Upper lobe of left lung (tissue), 6 donors: ENCODE data around the gene ATXN2L. TPM values are rescaled to one million over a fixed set of nuclear protein-coding genes. Genes with fewer than 3 reads are reported as not detected.

Source experiments
- ATAC-seq, 2 donors: fragments of 200-7000 bp; cut with Tn5 transposase; one replicate each; pipeline ENCODE4 v1.9.1; 2022; ENCODE audit warnings: mild to moderate bottlenecking in 2 of 2, moderate library complexity in 2 of 2; ENCODE audit not compliant: low FRiP score in 2 of 2
- DNase-seq, 2 donors: peaks; one replicate each; pipeline ENCODE4 v3.0.0-alpha.2; 2019 to 2020
- H3K27ac ChIP-seq, 4 donors: fragments of 200-600 bp; sonication (generic); one replicate each; pipeline ENCODE4 v1.5.1; 2016 to 2019
- H3K27me3 ChIP-seq, 4 donors: fragments of 200-600 bp; sonication (generic); one replicate each; pipeline ENCODE4 v1.5.1; 2017 to 2019
- H3K36me3 ChIP-seq, 4 donors: fragments of 200-600 bp; sonication (generic); one replicate each; pipeline ENCODE4 v1.5.1; 2016 to 2019
- H3K4me1 ChIP-seq, 4 donors: fragments of 200-600 bp; sonication (generic); one replicate each; pipeline ENCODE4 v1.5.1; 2018 to 2019
- H3K4me3 ChIP-seq, 4 donors: fragments of 200-600 bp; sonication (generic); one replicate each; pipeline ENCODE4 v1.5.1; 2017 to 2019; ENCODE audit warnings: mild to moderate bottlenecking in 2 of 4, moderate library complexity in 1 of 4
- H3K9me3 ChIP-seq, 4 donors: fragments of 200-600 bp; sonication (generic); one replicate each; pipeline ENCODE4 v1.5.1; 2018 to 2019
- EP300 ChIP-seq, 4 donors: sonication (generic); formaldehyde crosslinking; IDR thresholded peaks; one replicate each; pipeline ENCODE4 v1.5.1; 2017; ENCODE audit warnings: antibody characterized with exemption in 4 of 4, control low read depth in 2 of 4
- POLR2A ChIP-seq, 4 donors: fragments of 450-650 bp; IDR thresholded peaks; one replicate each; pipeline ENCODE4 v1.5.1; 2016 to 2017; ENCODE audit warnings: antibody characterized with exemption in 4 of 4, mild to moderate bottlenecking in 2 of 4
- POLR2AphosphoS5 ChIP-seq, 2 donors: sonication (generic); formaldehyde crosslinking; IDR thresholded peaks; one replicate each; pipeline ENCODE4 v1.5.1; 2017; ENCODE audit warnings: antibody characterized with exemption in 2 of 2
- WGBS, 2 donors: methylation state at CpG; one replicate each; pipeline ENCODE4 v1.1.5; 2017 to 2018; 5-methylcytosine and 5-hydroxymethylcytosine counted together
- small RNA-seq, 4 donors: library from RNA; depleted of rRNA; stranded (forward); fragments of <200 nt; gene quantifications; one replicate each; pipeline ENCODE3, GENCODE V24; 2016
- total RNA-seq, 6 donors: library from RNA; depleted of rRNA in 4 of 6; stranded (reverse); fragments of >200 nt in 4 of 6; gene quantifications; one replicate each; pipeline versions ENCODE4 v1.1.0 to v1.2.1, GENCODE V29; 2016 to 2021
- TF ChIP-seq, protein P1 (sequence below), 6 experiments: fragments of 450-650 bp in 4 of 6; fragments of 200-600 bp in 2 of 6; sonication (generic) in 2 of 6; IDR thresholded peaks; one replicate each; pipeline ENCODE4 v1.5.1; 2016 to 2019; ENCODE audit warnings: antibody characterized with exemption in 6 of 6
- donor health status: DM: no; HTN: no; CAD: no; lungs with moderate emphysema.
- donor health status: DM: no; HTN: yes; CAD: no; lungs with severe emphysema.

Gene ATXN2L
- total RNA-seq, 6 donors from 2014 or later = 90.9 to 291 (median 128) TPM

DNA sequence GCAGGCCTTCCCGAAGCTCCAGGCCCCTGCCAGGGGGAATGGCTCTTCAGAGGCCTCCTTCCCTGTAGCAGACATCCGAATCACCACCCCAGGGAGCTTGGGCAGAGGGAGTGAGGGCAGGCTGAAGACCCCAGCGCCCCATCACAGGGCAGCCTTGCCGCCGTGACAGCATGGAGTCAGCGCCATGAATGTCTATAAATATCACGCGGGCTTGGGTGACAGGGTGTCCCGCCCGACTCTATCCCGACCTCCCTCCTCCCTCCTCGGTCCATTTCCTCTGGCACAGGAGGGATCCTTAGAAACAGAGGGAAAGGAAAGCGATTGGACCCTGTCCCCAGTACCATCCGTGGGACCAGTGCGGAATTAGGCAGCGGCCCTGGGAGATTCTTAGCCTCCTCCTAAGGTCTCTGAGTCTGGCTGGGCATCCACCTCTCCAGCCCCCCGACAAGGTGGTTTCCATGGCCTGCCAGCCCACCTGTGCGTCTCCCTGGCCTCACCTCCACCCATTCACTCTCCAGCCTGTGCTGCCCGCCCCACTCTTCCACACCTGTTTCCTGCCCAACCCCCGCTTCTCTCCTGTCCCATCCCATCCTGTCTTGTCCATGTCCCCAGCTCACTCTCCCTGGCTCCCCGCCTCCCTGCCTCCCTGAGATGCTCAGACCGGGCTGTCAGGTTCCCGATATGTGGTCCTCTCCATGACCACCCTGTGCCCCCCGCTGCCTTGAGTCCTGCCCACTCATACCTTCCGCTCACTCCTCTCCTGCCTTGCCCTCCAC lies 60.6 kb downstream of the ATXN2L start:
- peaks cover 0 to 16% (median 3%) of the 10 kb centered on the region in 4 donors for H3K27me3 ChIP-seq
- H3K27ac ChIP-seq = no peak overlapping the region
- no peak for DNase-seq
- no peak overlapping the region for H3K4me3 ChIP-seq
- TF ChIP-seq EP300 (IDR thresholded peaks at IDR 0.05) (no peak), POLR2AphosphoS5 (IDR thresholded peaks at IDR 0.05) (no peak), POLR2A (IDR thresholded peaks at IDR 0.05) (no peak)
- TF ChIP-seq, protein P1, sequence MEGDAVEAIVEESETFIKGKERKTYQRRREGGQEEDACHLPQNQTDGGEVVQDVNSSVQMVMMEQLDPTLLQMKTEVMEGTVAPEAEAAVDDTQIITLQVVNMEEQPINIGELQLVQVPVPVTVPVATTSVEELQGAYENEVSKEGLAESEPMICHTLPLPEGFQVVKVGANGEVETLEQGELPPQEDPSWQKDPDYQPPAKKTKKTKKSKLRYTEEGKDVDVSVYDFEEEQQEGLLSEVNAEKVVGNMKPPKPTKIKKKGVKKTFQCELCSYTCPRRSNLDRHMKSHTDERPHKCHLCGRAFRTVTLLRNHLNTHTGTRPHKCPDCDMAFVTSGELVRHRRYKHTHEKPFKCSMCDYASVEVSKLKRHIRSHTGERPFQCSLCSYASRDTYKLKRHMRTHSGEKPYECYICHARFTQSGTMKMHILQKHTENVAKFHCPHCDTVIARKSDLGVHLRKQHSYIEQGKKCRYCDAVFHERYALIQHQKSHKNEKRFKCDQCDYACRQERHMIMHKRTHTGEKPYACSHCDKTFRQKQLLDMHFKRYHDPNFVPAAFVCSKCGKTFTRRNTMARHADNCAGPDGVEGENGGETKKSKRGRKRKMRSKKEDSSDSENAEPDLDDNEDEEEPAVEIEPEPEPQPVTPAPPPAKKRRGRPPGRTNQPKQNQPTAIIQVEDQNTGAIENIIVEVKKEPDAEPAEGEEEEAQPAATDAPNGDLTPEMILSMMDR (IDR thresholded peaks at IDR 0.05) = no peak
- peaks cover 11 to 18% (median 15%) of the 10 kb centered on the region in 4 donors for H3K4me1 ChIP-seq
- H3K9me3 ChIP-seq = no peaks in the 10 kb centered on the region
- no peaks in the 10 kb centered on the region for H3K36me3 ChIP-seq
- ATAC-seq = no peak
- 62 to 83% methylated on average over 11 to 24 of the region's 25 CpGs for WGBS, 2 donors

DNA sequence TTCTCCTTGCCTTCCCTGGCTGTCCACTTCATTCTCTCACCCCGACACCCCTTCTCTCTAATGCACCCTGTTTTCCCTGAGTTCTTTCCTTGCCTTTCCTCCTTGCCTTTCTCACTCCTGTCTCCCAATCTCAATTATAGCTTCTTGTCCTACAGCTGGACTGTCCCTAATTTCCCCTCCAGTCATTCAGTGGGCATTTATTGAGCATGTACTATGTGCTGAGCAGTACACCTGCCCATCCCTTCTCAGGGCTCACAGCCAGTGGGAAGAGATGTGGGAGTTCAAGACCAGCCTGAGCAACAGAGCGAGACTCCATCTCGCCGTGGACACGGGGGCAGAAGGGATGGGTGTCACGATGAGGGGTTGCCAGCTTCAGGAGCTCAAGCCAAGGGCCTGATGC lies 61.2 kb downstream of the ATXN2L start:
- Histone ChIP-seq H3K4me1 (peaks cover 10 to 16% (median 13%) of the 10 kb centered on the region in 4 donors), H3K36me3 (no peaks in the 10 kb centered on the region), H3K4me3 (no peak overlapping the region), H3K27ac (no peak overlapping the region), H3K9me3 (no peaks in the 10 kb centered on the region), H3K27me3 (peaks cover 0 to 16% (median 3%) of the 10 kb centered on the region in 4 donors)
- 92 to 95% methylated on average over 6 of the region's 6 CpGs for WGBS, 2 donors
- no peak for DNase-seq
- TF ChIP-seq, protein P1 (IDR thresholded peaks at IDR 0.05) = no peak
- TF ChIP-seq POLR2A (IDR thresholded peaks at IDR 0.05) (no peak), EP300 (IDR thresholded peaks at IDR 0.05) (no peak), POLR2AphosphoS5 (IDR thresholded peaks at IDR 0.05) (no peak)
- no peak for ATAC-seq

Small RNA genes lying within 50 kb of the gene (small RNA-seq; reads per million reads assigned to genes)
- gene RF00416 = 0 reads per million in 4 donors

Other genes with a start within 250 kb of the ATXN2L start
- 10 to 100 TPM in 5 of 6 donors, 1 to 10 TPM in 1; 5.7 to 40.8 (median 17.5) TPM for gene SULT1A2, start 225.9 kb upstream of the ATXN2L start, total RNA-seq
- 100 to 1,000 TPM in 4 of 6 donors, 10 to 100 TPM in 2; 46.0 to 180 (median 124) TPM for gene SULT1A1, start 213.0 kb upstream of the ATXN2L start, total RNA-seq
- gene NPIPB8, start 184.9 kb upstream of the ATXN2L start, total RNA-seq = 1 to 10 TPM in 1 of 6 donors, under 1 TPM in 1, not detected in 4; 0.67 to 2.3 TPM
- 100 to 1,000 TPM; 218 to 799 (median 446) TPM for gene EIF3C, start 111.5 kb upstream of the ATXN2L start, total RNA-seq
- gene NPIPB9, start 71.2 kb upstream of the ATXN2L start, total RNA-seq = 10 to 100 TPM in 2 of 6 donors, 1 to 10 TPM in 3, not detected in 1; 1.1 to 15.7 (median 4.7) TPM
- 100 to 1,000 TPM in 4 of 6 donors, 10 to 100 TPM in 2; 87.7 to 143 (median 118) TPM for gene TUFM, start 23.3 kb downstream of the ATXN2L start, total RNA-seq
- 100 to 1,000 TPM in 1 of 6 donors, 10 to 100 TPM in 5; 19.5 to 115 (median 54.1) TPM for gene SH2B1, start 40.8 kb downstream of the ATXN2L start, total RNA-seq
- gene ATP2A1, start 55.5 kb downstream of the ATXN2L start, total RNA-seq = 1 to 10 TPM in 1 of 6 donors, under 1 TPM in 5; 0.15 to 4.2 (median 0.57) TPM
- 100 to 1,000 TPM in 1 of 6 donors, 10 to 100 TPM in 5; 25.6 to 115 (median 33.0) TPM for gene RABEP2, start 102.2 kb downstream of the ATXN2L start, total RNA-seq
- gene CD19, start 109.0 kb downstream of the ATXN2L start, total RNA-seq = 1 to 10 TPM in 2 of 6 donors, under 1 TPM in 3, not detected in 1; 0.46 to 1.4 (median 0.89) TPM
- 10 to 100 TPM; 24.6 to 62.9 (median 34.9) TPM for gene NFATC2IP, start 127.9 kb downstream of the ATXN2L start, total RNA-seq
- gene SPNS1, start 151.8 kb downstream of the ATXN2L start, total RNA-seq = 10 to 100 TPM; 23.4 to 84.7 (median 68.7) TPM
- gene LAT, start 162.1 kb downstream of the ATXN2L start, total RNA-seq = 10 to 100 TPM in 4 of 6 donors, 1 to 10 TPM in 2; 3.5 to 70.2 (median 17.5) TPM